Measurements from ENCODE around the gene ZBTB7B.

DNA sequence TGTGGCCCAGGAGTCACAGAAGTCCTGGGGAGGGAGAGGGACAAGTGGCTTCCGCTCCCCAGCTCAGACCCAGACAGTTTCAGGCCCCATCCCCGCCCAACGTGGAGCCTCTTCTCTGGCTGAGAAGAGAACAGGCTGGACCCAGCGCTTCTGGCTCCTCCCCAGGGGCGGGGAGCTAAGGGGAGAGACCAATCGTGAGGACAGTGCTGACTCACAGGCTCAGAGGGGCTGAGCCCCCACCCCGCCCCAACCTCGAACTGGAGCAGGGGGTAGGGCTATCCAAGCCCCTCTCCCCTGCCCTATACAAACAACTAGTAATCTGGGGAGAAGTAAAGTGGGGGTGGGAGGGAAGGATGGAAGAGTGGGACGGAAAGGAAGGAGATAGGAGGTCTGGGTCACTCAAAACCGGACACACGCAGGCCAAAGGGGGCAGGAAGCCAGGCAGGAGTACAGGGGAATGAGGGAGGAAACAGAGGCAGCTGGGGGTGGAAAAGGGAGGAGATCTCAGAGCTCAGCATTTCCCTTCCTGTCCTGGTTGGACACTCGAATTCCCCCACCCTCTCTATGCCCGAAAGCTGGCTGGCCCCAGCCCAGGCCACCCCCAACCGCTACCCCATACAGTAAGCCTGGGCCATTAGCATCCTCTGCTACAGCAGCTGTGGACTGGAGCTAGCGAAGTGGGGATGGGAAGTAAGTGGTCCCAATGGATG, 31.8 kb upstream of the ZBTB7B start, which contains the start of gene SHC1:
- TF ChIP-seq, protein P1, sequence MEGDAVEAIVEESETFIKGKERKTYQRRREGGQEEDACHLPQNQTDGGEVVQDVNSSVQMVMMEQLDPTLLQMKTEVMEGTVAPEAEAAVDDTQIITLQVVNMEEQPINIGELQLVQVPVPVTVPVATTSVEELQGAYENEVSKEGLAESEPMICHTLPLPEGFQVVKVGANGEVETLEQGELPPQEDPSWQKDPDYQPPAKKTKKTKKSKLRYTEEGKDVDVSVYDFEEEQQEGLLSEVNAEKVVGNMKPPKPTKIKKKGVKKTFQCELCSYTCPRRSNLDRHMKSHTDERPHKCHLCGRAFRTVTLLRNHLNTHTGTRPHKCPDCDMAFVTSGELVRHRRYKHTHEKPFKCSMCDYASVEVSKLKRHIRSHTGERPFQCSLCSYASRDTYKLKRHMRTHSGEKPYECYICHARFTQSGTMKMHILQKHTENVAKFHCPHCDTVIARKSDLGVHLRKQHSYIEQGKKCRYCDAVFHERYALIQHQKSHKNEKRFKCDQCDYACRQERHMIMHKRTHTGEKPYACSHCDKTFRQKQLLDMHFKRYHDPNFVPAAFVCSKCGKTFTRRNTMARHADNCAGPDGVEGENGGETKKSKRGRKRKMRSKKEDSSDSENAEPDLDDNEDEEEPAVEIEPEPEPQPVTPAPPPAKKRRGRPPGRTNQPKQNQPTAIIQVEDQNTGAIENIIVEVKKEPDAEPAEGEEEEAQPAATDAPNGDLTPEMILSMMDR (IDR thresholded peaks at IDR 0.05), result no peak
- no peak for TF ChIP-seq ZFX (IDR thresholded peaks at IDR 0.05; ENCODE audit: borderline replicate concordance)
